Choroid plexus epithelial cell (primary cell): ENCODE measurements around the gene GPATCH2.

ENCODE experiments used
- DNase-seq: peaks from one replicate; pipeline ENCODE4 v3.0.0-alpha.2; 2010; ENCODE audit warnings: low read depth
- H3K4me3 ChIP-seq: 2 replicates; pipeline ENCODE4 v1.5.1; 2011; ENCODE audit warnings: low read depth, mild to moderate bottlenecking, control low read depth, low read length, moderate library complexity
- CTCF ChIP-seq: conservative IDR thresholded peaks from 2 replicates; pipeline ENCODE4 v1.5.1; 2011; ENCODE audit warnings: low read depth, mild to moderate bottlenecking, control low read depth, inconsistent platforms, low read length, moderate library complexity

The GPATCH2 gene

GRCh38 chr1:217630711-217631591 lies at the start of gene GPATCH2, which contains the start of gene SPATA17:
TSS of gene GPATCH2 (minus strand) at chr1:217631090. CDS start at chr1:217630971, 119 bp downstream.
TSS of gene SPATA17 (plus strand) at chr1:217631344. CDS start at chr1:217631379, 35 bp downstream.
- peak within 1 kb of the TSS; percentile 84 for H3K4me3 ChIP-seq
- peak; percentile 95 for DNase-seq
- peak; percentile 45 for TF ChIP-seq CTCF

- no peak overlapping the region for H3K4me3 ChIP-seq
- no peak for TF ChIP-seq CTCF
- no peak for DNase-seq
These were observed 43.3 kb upstream of the GPATCH2 start for GRCh38 chr1:217674028-217674729.

- no peak overlapping the region for H3K4me3 ChIP-seq
- TF ChIP-seq CTCF = no peak
- no peak for DNase-seq
These were observed 42.5 kb upstream of the GPATCH2 start for GRCh38 chr1:217673387-217673786.

- DNase-seq = no peak
- TF ChIP-seq CTCF = no peak
- no peak overlapping the region for H3K4me3 ChIP-seq
These were observed 37.6 kb upstream of the GPATCH2 start for GRCh38 chr1:217668351-217668940.

GRCh38 chr1:217661407-217661806 lies 30.5 kb upstream of the GPATCH2 start:
- no peak for DNase-seq
- no peak for TF ChIP-seq CTCF
- H3K4me3 ChIP-seq = no peak overlapping the region

GRCh38 chr1:217660353-217661062 lies 29.6 kb upstream of the GPATCH2 start:
- TF ChIP-seq CTCF = peak; percentile 75
- H3K4me3 ChIP-seq = no peak overlapping the region
- peak; percentile 73 for DNase-seq
